Nucleus accumbens (tissue), 56 donors: Measurements from ENCODE around the gene FGF22.
"Not testable (repeated sequence)": the region's sequence is repeated elsewhere in the genome, so short reads cannot be mapped to it uniquely, and the experiment has no call there.

Source experiments
- DNase-seq, 56 donors: peaks; one replicate each; lab custom pipeline; 2025; lab: John Stamatoyannopoulos, UW

FGF22 gene

GRCh38 chr19:655691-656090, 16.0 kb downstream of the FGF22 start:
- DNase-seq: no peak

DNA sequence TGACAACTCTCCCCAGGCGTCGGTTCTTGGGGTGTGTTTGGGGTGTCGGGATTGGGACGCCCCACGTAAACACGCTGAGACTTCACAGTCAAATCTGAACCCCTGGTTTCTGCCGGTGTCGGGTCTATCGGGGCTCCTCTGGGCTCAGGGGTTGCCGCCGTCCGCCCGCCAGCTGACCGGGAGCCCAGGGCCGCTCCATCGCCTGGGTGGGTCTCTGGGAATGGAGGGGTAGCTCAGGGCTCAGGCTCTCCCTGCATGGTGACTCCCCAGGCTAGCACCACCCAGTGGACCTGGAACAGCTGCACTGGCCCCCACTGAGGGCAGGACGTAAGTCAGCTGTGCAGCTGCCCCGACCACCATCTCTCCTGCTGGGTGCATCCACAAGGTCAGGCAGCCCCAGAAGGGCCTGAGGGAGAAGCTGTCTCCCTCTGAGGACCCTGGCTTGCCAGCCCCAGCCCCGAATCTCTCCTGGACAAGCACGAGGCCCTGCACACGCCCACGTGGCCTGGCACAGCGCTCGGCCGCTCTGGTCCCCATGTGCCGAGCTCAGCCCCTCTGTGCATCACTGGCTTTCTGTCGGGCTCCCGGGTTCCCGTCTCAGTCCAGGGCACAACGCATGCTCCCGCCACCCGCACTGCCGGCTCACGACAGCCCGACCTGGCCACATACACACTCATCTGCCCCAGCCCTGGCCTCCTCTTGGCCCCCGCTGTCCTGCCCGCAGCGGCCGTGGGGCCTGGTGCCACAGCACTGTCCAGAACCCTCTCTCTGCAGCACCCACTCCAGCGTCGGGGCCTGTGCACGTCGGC, 17.3 kb downstream of the FGF22 start:
- DNase-seq: no peak

GRCh38 chr19:657611-658010, 17.9 kb downstream of the FGF22 start:
- DNase-seq: no peak

DNA sequence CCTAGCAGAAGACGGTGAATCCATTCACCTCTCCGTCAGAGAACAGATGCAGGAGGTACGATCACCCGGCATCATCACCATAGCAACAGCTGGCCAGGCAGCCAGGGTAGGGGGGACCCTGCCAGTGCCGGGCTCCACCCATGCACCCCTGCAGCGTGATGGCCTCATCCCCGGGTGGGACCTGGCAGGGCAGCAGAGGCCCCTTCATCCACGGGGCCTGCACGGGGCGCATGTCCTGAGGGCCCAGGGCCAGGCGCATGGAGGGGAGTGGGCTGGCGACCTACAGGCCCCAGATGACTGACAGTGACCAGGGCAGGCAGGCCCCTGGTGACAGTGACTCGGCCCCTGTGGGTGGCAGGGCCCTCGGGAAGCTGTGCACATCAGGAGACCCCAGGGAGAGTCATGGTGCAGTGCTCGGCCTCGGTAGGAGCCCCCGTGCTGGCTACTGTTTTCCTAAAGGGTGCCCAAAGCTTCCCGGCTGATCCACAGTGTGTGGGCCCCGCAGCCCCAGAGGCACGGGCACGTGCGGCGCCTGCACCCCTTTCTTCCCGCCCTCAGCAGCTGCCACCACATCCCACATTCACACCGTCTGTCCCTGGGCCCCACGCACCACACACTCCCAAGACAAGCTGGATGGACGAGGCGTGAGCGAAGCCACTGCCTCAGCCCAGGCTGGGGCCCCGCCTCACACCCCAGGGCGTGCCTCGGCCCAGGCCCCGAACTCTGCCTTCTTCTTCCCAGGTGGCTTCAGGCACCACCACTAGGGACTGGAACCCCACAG, 18.6 kb downstream of the FGF22 start:
- no peak for DNase-seq

DNA sequence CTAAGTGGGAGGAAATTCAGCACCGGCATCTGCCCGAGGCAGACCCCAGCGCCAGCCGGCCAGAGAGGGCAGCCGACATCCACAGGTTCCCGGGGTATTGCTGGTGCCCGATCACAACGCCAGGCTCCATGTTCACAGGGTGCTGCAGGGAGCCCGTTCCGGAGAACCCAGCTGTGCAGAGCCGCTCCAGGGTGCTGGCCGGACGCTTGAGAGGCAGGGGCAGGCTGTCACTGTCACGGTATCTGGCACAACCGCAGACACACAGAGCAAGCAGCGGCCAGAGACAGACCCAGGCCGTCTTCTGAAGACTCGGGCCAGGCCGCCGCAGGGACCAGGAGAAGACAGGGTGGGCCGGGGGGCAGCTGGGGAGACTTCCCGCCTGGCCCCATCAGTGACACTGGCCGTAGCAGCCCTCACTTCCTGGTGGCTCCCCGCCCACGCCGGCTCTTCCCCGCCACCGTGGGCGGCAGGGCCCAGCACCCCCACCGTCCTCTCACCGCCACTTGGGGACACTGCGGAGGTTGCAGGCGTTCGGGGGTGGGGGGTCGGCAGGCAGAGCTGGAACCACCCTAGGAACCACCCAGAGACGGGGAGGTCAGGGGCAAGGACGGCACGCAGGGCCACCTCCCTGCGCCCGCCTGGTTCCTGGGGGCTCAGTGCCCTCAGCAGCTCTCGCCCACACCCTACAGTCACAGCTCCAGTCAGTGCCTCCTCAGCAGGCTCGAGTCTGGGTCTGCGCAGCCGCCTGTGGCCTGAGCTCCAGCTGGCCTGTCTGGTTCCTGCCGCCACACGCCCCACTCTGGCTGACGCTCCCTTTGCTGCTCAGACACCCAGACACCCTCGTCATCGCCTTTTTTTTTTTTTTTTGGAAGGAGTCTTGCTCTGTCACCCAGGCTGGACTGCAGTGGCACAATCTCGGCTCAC, 19.5 kb downstream of the FGF22 start:
- DNase-seq: peak in 1 of 56 donors; percentile 7

- no peak for DNase-seq
These were observed 21.2 kb downstream of the FGF22 start for GRCh38 chr19:660793-661426.

GRCh38 chr19:661427-662196, 21.9 kb downstream of the FGF22 start:
- DNase-seq: no peak

GRCh38 chr19:662207-662961, 22.7 kb downstream of the FGF22 start:
- DNase-seq: peak in 1 of 56 donors; percentile 29

DNA sequence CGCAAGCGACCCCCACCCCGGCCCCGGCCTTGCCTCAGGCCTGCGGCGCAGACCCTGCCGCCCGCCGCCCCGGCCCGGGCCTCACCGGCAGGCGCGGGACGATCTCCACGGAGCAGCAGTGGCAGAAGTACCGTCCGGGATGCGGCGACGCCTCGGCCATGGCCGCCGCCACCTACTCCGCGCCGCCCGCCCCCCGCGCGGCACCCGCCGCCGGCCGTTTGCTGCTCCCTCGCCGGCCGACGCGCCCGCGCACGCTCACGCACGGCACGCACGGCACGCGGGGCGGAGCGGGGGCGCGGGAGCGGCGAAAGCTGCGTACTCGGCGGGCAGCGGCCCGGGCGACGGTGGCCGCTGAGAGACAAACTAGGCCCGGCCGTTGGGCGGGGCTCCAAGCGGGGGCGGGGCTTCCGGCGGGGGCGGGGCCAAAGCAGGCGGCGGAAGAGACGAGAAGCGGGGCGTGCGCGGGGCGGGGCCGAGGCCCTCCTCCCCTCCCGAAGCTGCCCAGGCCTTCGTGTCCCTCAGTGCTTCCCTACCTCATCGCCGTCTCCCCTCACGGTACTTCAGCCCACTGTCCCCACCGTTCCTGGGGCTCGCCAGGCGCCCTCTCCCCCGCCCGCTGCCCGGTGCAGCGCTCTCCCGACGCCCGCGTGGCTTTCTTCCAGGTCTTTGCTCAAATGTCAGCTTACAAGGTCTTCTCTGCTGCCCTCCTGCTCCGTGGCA, 23.4 kb downstream of the FGF22 start, which contains the start of gene RNF126:
RNF126 (minus strand) TSS at position 253 of the 720 bp plus-strand sequence; CDS start at position 160, 93 bp downstream.
- peak in 55 of 56 donors; percentile 52 to 93 (median 87) for DNase-seq

GRCh38 chr19:663682-664117, 24.0 kb downstream of the FGF22 start:
- DNase-seq: peak in 2 of 56 donors; percentile 54 to 55

- DNase-seq: peak in 54 of 56 donors; percentile 13 to 89 (median 66)
These were observed 25.3 kb downstream of the FGF22 start for GRCh38 chr19:664913-665443.

DNA sequence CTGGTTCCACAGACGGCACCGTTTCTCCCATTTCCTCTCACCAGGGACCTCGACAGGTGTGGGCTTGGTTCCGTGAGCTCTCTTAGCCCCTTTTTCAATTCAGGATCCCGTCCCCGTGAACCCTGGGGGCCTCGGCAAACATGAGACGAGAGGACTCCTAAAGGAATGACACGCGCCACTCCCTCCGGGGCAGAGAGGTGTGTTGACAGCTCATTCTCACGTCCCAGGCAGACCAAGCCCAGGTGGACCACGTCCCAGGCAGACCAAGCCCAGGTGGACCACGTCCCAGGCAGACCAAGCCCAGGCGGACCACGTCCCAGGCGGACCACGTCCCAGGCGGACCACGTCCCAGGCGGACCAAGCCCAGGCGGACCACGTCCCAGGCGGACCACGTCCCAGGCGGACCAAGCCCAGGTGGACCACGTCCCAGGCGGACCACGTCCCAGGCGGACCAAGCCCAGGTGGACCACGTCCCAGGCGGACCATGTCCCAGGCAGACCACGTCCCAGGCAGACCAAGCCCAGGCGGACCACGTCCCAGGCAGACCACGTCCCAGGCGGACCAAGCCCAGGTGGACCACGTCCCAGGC, 27.4 kb downstream of the FGF22 start:
- DNase-seq: not testable (repeated sequence)

DNA sequence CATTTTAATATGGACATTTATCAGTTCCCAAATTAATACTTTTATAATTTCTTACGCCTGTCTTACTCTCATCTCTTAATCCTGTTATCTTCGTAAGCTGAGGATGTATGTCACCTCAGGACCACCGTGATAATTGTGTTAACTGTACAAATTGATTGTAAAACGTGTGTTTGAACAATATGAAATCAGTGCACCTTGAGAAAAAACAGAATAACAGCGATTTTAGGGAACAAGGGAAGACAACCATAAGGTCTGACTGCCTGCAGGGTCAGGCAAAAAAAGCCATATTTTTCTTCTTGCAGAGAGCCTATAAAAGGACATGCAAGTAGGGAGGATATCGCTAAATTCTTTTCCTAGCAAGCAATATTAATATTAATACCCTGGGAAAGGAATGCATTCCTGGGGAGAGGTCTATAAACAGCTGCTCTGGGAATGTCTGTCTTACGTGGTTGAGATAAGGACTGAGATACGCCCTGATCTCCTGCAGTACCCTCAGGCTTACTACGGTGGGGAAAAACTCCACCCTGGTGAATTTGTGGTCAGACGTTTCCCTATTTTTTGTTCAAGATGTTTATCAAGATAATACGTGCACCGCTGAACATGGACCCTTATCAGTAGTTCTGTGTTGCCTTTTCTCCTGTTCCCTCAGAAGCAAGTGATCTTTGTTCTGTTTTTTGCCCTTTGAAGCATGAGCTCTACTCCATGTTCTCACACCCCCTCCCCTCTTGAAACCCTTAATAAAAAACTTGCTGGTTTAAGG, 29.2 kb downstream of the FGF22 start:
- not testable (repeated sequence) for DNase-seq

DNA sequence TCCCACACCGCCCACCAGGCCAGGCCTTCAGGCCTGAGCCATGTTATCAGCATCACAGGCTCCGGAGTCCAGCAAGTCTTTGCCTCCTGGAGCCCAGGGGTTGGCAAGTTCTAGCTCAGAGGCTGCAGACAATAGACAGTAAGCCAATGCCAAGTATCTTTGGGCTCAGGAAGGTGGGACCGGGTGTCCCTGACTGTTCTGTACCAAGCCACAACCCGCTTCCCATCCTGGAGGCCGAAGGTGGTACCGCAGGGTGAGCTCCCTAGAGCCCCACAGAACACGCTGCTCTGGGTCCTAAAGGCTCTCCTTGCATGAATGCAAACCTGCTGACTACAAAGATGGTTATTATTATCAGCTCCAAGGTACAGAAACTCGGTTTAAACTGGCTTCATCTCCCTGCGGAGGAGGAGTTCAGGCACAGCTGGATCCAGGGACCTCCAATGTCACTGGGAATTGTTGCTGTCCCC, 31.0 kb downstream of the FGF22 start:
- no peak for DNase-seq

DNA sequence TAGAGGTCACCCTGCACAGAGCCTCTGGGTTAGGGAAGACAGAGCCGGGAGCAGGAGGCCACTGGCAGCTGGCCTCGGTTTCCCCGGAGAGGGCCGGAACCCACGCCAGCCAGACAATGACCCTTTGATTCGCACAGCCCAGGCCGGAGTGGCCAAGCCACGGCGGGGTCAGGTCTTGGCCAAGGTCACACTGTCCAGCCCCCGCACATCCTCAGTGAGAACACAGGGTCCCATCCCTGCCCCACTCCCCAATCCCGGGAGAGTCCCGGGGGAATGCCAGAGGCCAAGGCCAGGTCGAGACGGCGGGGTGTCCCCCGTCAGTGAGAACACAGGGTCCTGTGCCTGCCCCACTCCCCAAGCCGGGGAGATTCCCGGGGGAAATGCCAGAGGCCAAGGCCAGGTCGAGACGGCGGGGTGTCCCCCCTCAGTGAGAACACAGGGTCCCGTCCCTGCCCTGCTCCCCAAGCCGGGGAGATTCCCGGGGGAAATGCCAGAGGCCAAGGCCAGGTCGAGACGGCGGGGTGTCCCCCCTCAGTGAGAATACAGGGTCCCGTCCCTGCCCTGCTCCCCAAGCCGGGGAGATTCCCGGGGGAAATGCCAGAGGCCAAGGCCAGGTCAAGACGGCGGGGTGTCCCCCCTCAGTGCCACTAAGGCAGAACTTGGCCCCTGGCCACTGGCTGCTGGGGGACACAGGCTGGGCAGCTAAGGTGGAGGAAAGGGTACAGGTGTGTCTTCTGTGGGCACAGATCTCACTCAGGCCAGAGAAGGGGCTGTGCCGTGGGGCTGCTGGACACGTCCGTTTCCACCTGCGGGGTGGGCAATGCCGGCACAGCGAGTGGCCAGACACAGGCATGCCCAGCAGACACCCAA, 34.8 kb downstream of the FGF22 start:
- DNase-seq: peak in 14 of 56 donors; percentile 5 to 62 (median 20)
